Measurements from ENCODE around the gene SFXN5.

- TF ChIP-seq MXI1 (IDR thresholded peaks at IDR 0.05; ENCODE audit: borderline replicate concordance, low read depth, low read length) (no peak), POLR2A (IDR thresholded peaks at IDR 0.05; ENCODE audit: low read depth, low read length) (no peak), FOS (IDR thresholded peaks at IDR 0.05; ENCODE audit: low read depth, low read length) (no peak), CTCF (conservative IDR thresholded peaks at IDR 0.05; ENCODE audit: low read depth, low read length) (no peak)
Observed at GRCh38 chr2:73021371-73022010, 50.0 kb downstream of the SFXN5 start.

Data from IMR-90 (cell line).